Transverse colon (tissue), 4 donors: ENCODE measurements around the gene DYNLT5.

Experiments used
- EP300 ChIP-seq: sonication (generic); formaldehyde crosslinking; IDR thresholded peaks from one replicate; pipeline ENCODE4 v1.6.1; 2017; ENCODE audit warnings: antibody characterized with exemption, low read depth
- POLR2A ChIP-seq: fragments of 450-650 bp; IDR thresholded peaks from one replicate; pipeline ENCODE4 v1.6.1; 2016; ENCODE audit warnings: antibody characterized with exemption, mild to moderate bottlenecking, moderate library complexity
- POLR2AphosphoS5 ChIP-seq, 3 donors: sonication (generic); formaldehyde crosslinking; IDR thresholded peaks; one replicate each; pipeline ENCODE4 v1.6.1; 2016; ENCODE audit warnings: antibody characterized with exemption in 3 of 3
- TF ChIP-seq, protein P1 (sequence below), 5 experiments: fragments of 200-600 bp in 3 of 5; fragments of 450-650 bp in 2 of 5; sonication (generic) in 3 of 5; IDR thresholded peaks; 1 replicate in 2 of 5; 2 replicates in 3 of 5; pipeline ENCODE4 v1.5.1; 2016 to 2017; ENCODE audit warnings: antibody characterized with exemption in 5 of 5, inconsistent platforms in 3 of 5, mild to moderate bottlenecking in 2 of 5, moderate library complexity in 1 of 5

DNA sequence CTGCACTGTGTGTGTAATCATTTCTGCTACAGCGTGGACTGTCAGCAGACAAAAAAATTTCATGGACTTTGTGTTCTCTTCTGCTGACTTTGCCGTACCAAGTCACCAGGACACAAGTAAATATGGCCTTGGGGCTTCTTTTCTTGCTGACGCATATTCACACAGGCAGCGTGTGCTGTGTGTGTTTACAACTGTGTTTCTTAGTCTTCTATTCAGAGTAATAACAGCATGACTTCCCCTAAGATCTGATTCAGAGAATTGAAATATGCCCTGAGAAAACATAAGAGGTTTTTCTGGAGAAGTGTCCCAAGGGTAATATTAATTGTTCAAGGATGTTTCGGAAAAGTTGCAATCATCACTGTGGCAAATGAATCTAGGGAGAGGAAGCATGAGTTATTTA, 47.1 kb upstream of the DYNLT5 start:
- TF ChIP-seq, protein P1, sequence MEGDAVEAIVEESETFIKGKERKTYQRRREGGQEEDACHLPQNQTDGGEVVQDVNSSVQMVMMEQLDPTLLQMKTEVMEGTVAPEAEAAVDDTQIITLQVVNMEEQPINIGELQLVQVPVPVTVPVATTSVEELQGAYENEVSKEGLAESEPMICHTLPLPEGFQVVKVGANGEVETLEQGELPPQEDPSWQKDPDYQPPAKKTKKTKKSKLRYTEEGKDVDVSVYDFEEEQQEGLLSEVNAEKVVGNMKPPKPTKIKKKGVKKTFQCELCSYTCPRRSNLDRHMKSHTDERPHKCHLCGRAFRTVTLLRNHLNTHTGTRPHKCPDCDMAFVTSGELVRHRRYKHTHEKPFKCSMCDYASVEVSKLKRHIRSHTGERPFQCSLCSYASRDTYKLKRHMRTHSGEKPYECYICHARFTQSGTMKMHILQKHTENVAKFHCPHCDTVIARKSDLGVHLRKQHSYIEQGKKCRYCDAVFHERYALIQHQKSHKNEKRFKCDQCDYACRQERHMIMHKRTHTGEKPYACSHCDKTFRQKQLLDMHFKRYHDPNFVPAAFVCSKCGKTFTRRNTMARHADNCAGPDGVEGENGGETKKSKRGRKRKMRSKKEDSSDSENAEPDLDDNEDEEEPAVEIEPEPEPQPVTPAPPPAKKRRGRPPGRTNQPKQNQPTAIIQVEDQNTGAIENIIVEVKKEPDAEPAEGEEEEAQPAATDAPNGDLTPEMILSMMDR (IDR thresholded peaks at IDR 0.05): no peak
- TF ChIP-seq POLR2AphosphoS5 (IDR thresholded peaks at IDR 0.05): no peak
- TF ChIP-seq POLR2A: no peak
- TF ChIP-seq EP300: no peak
